ENCODE results near the gene IFNE.

Gene IFNE

GRCh38 chr9:21482213-21482612 is at the start of gene IFNE:
IFNE (minus strand) TSS chr9:21482313; CDS start chr9:21481694, 619 bp downstream.
- no peak for DNase-seq

- no peak for DNase-seq
Measured at GRCh38 chr9:21528123-21528808, 46.2 kb upstream of the IFNE start.

- DNase-seq, result no peak
Measured at GRCh38 chr9:21527579-21527978, 45.5 kb upstream of the IFNE start.

GRCh38 chr9:21525174-21525573 is 43.1 kb upstream of the IFNE start:
- no peak for DNase-seq

- no peak for DNase-seq
Measured at GRCh38 chr9:21524099-21524830, 42.2 kb upstream of the IFNE start.

- DNase-seq, result no peak
Measured at GRCh38 chr9:21523021-21524014, 41.2 kb upstream of the IFNE start.

- DNase-seq, result no peak
Measured at GRCh38 chr9:21522348-21522747, 40.2 kb upstream of the IFNE start.

GRCh38 chr9:21521448-21521847 is 39.3 kb upstream of the IFNE start:
- no peak for DNase-seq

- no peak for DNase-seq
Measured at GRCh38 chr9:21520501-21521228, 38.6 kb upstream of the IFNE start.

- no peak for DNase-seq
Measured at GRCh38 chr9:21519855-21520434, 37.8 kb upstream of the IFNE start.

- no peak for DNase-seq
Measured at GRCh38 chr9:21516796-21517195, 34.7 kb upstream of the IFNE start.

- no peak for DNase-seq
Measured at GRCh38 chr9:21513431-21513830, 31.3 kb upstream of the IFNE start.

GRCh38 chr9:21510806-21511205 is 28.7 kb upstream of the IFNE start:
- DNase-seq, result no peak

- DNase-seq, result no peak
Measured at GRCh38 chr9:21507483-21507790, 25.3 kb upstream of the IFNE start.

- no peak for DNase-seq
Measured at GRCh38 chr9:21506626-21507482, 24.7 kb upstream of the IFNE start.

- DNase-seq, result no peak
Measured at GRCh38 chr9:21505425-21506179, 23.5 kb upstream of the IFNE start.

GRCh38 chr9:21504894-21505293 is 22.8 kb upstream of the IFNE start:
- DNase-seq, result no peak

- DNase-seq, result no peak
Measured at GRCh38 chr9:21504113-21504512, 22.0 kb upstream of the IFNE start.

GRCh38 chr9:21502586-21502985 is 20.5 kb upstream of the IFNE start:
- DNase-seq, result no peak

GRCh38 chr9:21499912-21500311 is 17.8 kb upstream of the IFNE start:
- DNase-seq, result no peak

GRCh38 chr9:21491756-21492155 is 9.6 kb upstream of the IFNE start:
- DNase-seq, result no peak
